HepG2 (cell line): ENCODE results near the gene KIAA1958. TPM values are rescaled to one million over a fixed set of nuclear protein-coding genes. Genes with fewer than 3 reads are reported as not detected.

ENCODE experiments used
- ATAC-seq: fragments of 200-7000 bp; cut with Tn5 transposase; 3 replicates; pipeline ENCODE4 v1.9.1; 2020; ENCODE audit warnings: mild to moderate bottlenecking, moderate library complexity
- BruUV-seq: library from RNA; stranded (reverse); fragments of 400-500 nt; replicated peaks from 2 replicates; lab custom pipeline; 2021; lab: Mats Ljungman, UMichigan
- CTCF ChIA-PET: fragments of 300-600 bp; formaldehyde crosslinking; extraction: SDS; loops from one replicate; lab custom pipeline; 2021; ENCODE audit warnings: low total read pairs, inconsistent platforms, low intra/inter-chr PET ratio; lab: Yijun Ruan, JAX
- POLR2A ChIA-PET: fragments of 350-600 bp; sonication (Branson Sonifier 250); formaldehyde crosslinking; loops from one replicate; lab custom pipeline; 2020; ENCODE audit warnings: antibody characterized with exemption, inconsistent platforms; lab: Yijun Ruan, JAX
- DNase-seq: peaks from one replicate; pipeline ENCODE4 v3.0.0-alpha.2; 2015; ENCODE audit warnings: low spot score
- FAIRE-seq: peaks from 3 replicates; lab custom pipeline; 2011; peaks lifted over from hg19 to GRCh38; lab: Jason Lieb, UNC
- H2AFZ ChIP-seq: one replicate; pipeline ENCODE4 v1.6.1; 2011; ENCODE audit warnings: low read length, inconsistent platforms
- H3K27ac ChIP-seq: fragments of 300-600 bp; 3 replicates; pipeline ENCODE4 v1.8.0; 2011; ENCODE audit warnings: mixed run types, mild to moderate bottlenecking, mixed read lengths, low read length, inconsistent platforms; ENCODE audit not compliant: insufficient read depth; ENCODE audit errors: extremely low read length
- H3K27me3 ChIP-seq, 2 experiments: fragments of 200-600 bp in 1 of 2; 2 replicates in 1 of 2; 3 replicates in 1 of 2; pipeline versions ENCODE4 v1.6.0 to v1.8.0; 2011; ENCODE audit warnings: low read length in 2 of 2, mild to moderate bottlenecking in 2 of 2, moderate library complexity in 2 of 2, inconsistent platforms in 1 of 2; ENCODE audit not compliant: insufficient read depth in 2 of 2, control insufficient read depth in 1 of 2
- H3K36me3 ChIP-seq, 2 experiments: fragments of 200-600 bp in 1 of 2; replicated peaks in 1 of 2; 2 replicates in 1 of 2; 3 replicates in 1 of 2; pipeline versions ENCODE4 v1.5.1 to v1.8.0; 2011; ENCODE audit warnings: low read length in 2 of 2, inconsistent platforms in 1 of 2; ENCODE audit not compliant: insufficient read depth in 2 of 2, control insufficient read depth in 1 of 2
- H3K4me1 ChIP-seq: 2 replicates; pipeline ENCODE4 v1.5.1; 2012; ENCODE audit warnings: low read length, inconsistent platforms; ENCODE audit not compliant: insufficient read depth
- H3K4me2 ChIP-seq: 2 replicates; pipeline ENCODE4 v1.6.0; 2011; ENCODE audit warnings: low read depth, low read length, inconsistent platforms
- H3K4me3 ChIP-seq, 3 experiments: fragments of 200-600 bp in 1 of 3; sonication (generic), shearing (Covaris generic) in 1 of 3; replicated peaks in 1 of 3; 2 replicates each; pipeline ENCODE4 v1.5.1; 2011 to 2016; ENCODE audit warnings: low read length in 3 of 3, inconsistent platforms in 2 of 3, low read depth in 2 of 3, mild to moderate bottlenecking in 2 of 3, control low read depth in 1 of 3, mixed read lengths in 1 of 3; ENCODE audit not compliant: insufficient read depth in 1 of 3
- H3K79me2 ChIP-seq: one replicate; pipeline ENCODE4 v1.6.1; 2011; ENCODE audit warnings: low read length, inconsistent platforms; ENCODE audit not compliant: insufficient read depth
- H3K9ac ChIP-seq: 2 replicates; pipeline ENCODE4 v1.6.0; 2011; ENCODE audit warnings: mild to moderate bottlenecking, low read depth, low read length, inconsistent platforms; ENCODE audit not compliant: insufficient read depth
- H3K9me3 ChIP-seq: 2 replicates; pipeline ENCODE4 v1.5.1; 2012; ENCODE audit warnings: mild to moderate bottlenecking, low read length
- H4K20me1 ChIP-seq: 2 replicates; pipeline ENCODE4 v1.6.0; 2011; ENCODE audit warnings: inconsistent platforms, mild to moderate bottlenecking, low read length, moderate library complexity; ENCODE audit not compliant: insufficient read depth
- BCL3 ChIP-seq: sonication (generic); formaldehyde crosslinking; IDR thresholded peaks from 2 replicates; pipeline ENCODE4 v1.5.1; 2020; ENCODE audit warnings: mild to moderate bottlenecking, missing genetic modification reagents, moderate library complexity
- CENPX ChIP-seq: sonication (generic); formaldehyde crosslinking; IDR thresholded peaks from 2 replicates; pipeline ENCODE4 v1.9.0; 2021; ENCODE audit warnings: mild to moderate bottlenecking, missing genetic modification reagents, moderate library complexity
- EEA1 ChIP-seq: sonication (generic); formaldehyde crosslinking; IDR thresholded peaks from 2 replicates; pipeline ENCODE4 v1.5.1; 2020; ENCODE audit warnings: mild to moderate bottlenecking, missing genetic modification reagents, borderline replicate concordance
- FOXM1 ChIP-seq: sonication (generic); formaldehyde crosslinking; IDR thresholded peaks from 2 replicates; pipeline ENCODE4 v1.5.0; 2020; ENCODE audit warnings: missing genetic modification reagents
- ISL2 ChIP-seq: sonication (generic); formaldehyde crosslinking; IDR thresholded peaks from 2 replicates; pipeline ENCODE4 v1.5.0; 2020; ENCODE audit warnings: missing genetic modification reagents
- MAFK ChIP-seq, 2 experiments: IDR thresholded peaks in 1 of 2; conservative IDR thresholded peaks in 1 of 2; 2 replicates each; pipeline ENCODE4 v1.6.1; 2011; ENCODE audit warnings: improper control_type of control experiment in 2 of 2, low read length in 2 of 2
- PRPF4 ChIP-seq: fragments of 200-400 bp; formaldehyde crosslinking; IDR thresholded peaks from 2 replicates; pipeline ENCODE4 v1.6.1; 2016; ENCODE audit warnings: low read length, low read depth; ENCODE audit not compliant: poor library complexity, severe bottlenecking
- RAD51 ChIP-seq: fragments of 450-650 bp; IDR thresholded peaks from 2 replicates; pipeline ENCODE4 v1.6.1; 2016; ENCODE audit warnings: borderline replicate concordance
- SMAD3 ChIP-seq: sonication (generic); formaldehyde crosslinking; IDR thresholded peaks from 2 replicates; pipeline ENCODE4 v1.4.0; 2020; ENCODE audit warnings: missing genetic modification reagents
- SMARCC2 ChIP-seq: fragments of 450-650 bp; IDR thresholded peaks from 2 replicates; pipeline ENCODE4 v1.6.1; 2017; ENCODE audit warnings: antibody characterized with exemption, mild to moderate bottlenecking
- SOX13 ChIP-seq, 3 experiments: fragments of 450-650 bp in 1 of 3; sonication (generic) in 1 of 3; formaldehyde crosslinking in 1 of 3; IDR thresholded peaks in 2 of 3; conservative IDR thresholded peaks in 1 of 3; 2 replicates each; pipeline versions ENCODE4 v1.5.0 to v1.6.1; 2016 to 2020; ENCODE audit warnings: antibody characterized with exemption in 1 of 3, mild to moderate bottlenecking in 1 of 3, missing compliant biosample characterization in 1 of 3, missing genetic modification reagents in 1 of 3, moderate library complexity in 1 of 3
- ZBTB37 ChIP-seq: sonication (generic); formaldehyde crosslinking; IDR thresholded peaks from 2 replicates; pipeline ENCODE4 v1.4.0; 2020; ENCODE audit warnings: mild to moderate bottlenecking, missing genetic modification reagents
- ZNF33B ChIP-seq: sonication (generic); formaldehyde crosslinking; IDR thresholded peaks from 2 replicates; pipeline ENCODE4 v1.5.1; 2020; ENCODE audit warnings: mild to moderate bottlenecking, missing genetic modification reagents
- ZNF34 ChIP-seq: sonication (generic); formaldehyde crosslinking; IDR thresholded peaks from 2 replicates; pipeline ENCODE4 v1.4.0; 2020; ENCODE audit warnings: mild to moderate bottlenecking, missing genetic modification reagents, borderline replicate concordance
- ZNF343 ChIP-seq: sonication (generic); formaldehyde crosslinking; IDR thresholded peaks from 2 replicates; pipeline ENCODE4 v1.4.0; 2020; ENCODE audit warnings: mild to moderate bottlenecking, missing genetic modification reagents
- ZNF788 ChIP-seq: sonication (generic); formaldehyde crosslinking; IDR thresholded peaks from 2 replicates; pipeline ENCODE4 v1.5.0; 2020; ENCODE audit warnings: mild to moderate bottlenecking, missing genetic modification reagents, borderline replicate concordance
- ZXDC ChIP-seq: sonication (generic); formaldehyde crosslinking; IDR thresholded peaks from 2 replicates; pipeline ENCODE4 v1.5.0; 2020; ENCODE audit warnings: mild to moderate bottlenecking, missing genetic modification reagents
- WGBS: methylation state at CpG from one replicate; pipeline ENCODE4 v1.1.6; 2017; ENCODE audit warnings: low lambda C conversion rate; 5-methylcytosine and 5-hydroxymethylcytosine counted together
- in situ Hi-C: cut with HindIII; loops from 2 replicates; pipeline ENCODE4 v1.10.0; 2017; ENCODE audit warnings: low pct_unique_long_range_greater_than_20kb; ENCODE audit not compliant: extremely low pct_ligation_motif_present
- intact Hi-C: fragments of 100-400 bp; cut with micrococcal nuclease; formaldehyde crosslinking; loops from one replicate; pipeline ENCODE4 v1.10.0; 2022; ENCODE audit not compliant: unreplicated experiment
- polyA plus RNA-seq, 8 experiments: library from polyadenylated mRNA; depleted of rRNA in 3 of 8; stranded (reverse) in 7 of 8; unstranded in 1 of 8; fragments of >200 nt; fragmentation: Illumina TruSeq in 4 of 8; extraction: Trizol in 4 of 8; gene quantifications; 2 replicates each; pipeline versions ENCODE4 v1.2.1 to v1.2.3, GENCODE V29; 2011 to 2016; ENCODE audit warnings: low read depth in 4 of 8, missing spikeins in 1 of 8, mixed read lengths in 1 of 8; ENCODE audit not compliant: insufficient read depth in 1 of 8
- total RNA-seq, 5 experiments: library from RNA; depleted of rRNA; stranded (reverse); fragments of >200 nt; fragmentation: Illumina TruSeq; extraction: Trizol; gene quantifications; 2 replicates each; pipeline ENCODE4 v1.2.3, GENCODE V29; 2016; ENCODE audit warnings: low read depth in 1 of 5
- TF ChIP-seq, protein P1 (sequence below): sonication (generic); formaldehyde crosslinking; IDR thresholded peaks from 2 replicates; pipeline ENCODE4 v1.5.0; 2020; ENCODE audit warnings: missing genetic modification reagents

Gene KIAA1958
- total and polyA plus RNA-seq, 2 of the 13 experiments (the other 11 are each of a cell fraction or from before 2014, with no cell fraction given), result 8.5 to 10.3 TPM

DNA sequence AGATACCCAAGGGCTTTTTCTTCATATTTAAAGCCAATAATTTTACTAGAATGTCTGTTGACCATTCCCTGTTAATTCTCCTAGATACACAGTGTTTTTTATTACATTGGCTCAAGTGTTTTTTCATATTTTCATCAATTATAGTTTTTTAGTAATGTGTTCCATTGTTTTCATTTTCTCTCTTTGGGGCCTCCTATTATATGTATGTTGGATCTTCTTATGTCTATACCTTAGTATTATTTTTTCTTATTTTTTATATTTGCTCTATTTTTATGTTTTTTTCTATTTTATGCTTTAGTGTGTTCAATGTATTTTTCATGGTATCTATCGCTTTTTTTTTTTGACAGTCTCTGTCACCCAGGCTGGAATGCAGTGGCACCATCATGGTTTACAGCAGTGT lies 7.5 kb downstream of the KIAA1958 start:
- intact Hi-C loops (no loop called here), in situ Hi-C loops (loop anchor here (25.0 kb wide), 1 partner anchor 218 kb away; the partner anchor contains the start of gene INIP)
- peaks cover 99% of the 10 kb centered on the region for H3K79me2 ChIP-seq
- H3K4me2 ChIP-seq, result no peak overlapping the region
- POLR2A ChIA-PET, result no interaction called here
- H3K4me3 ChIP-seq, result no peak overlapping the region
- no peaks in the 10 kb centered on the region for H3K27me3 ChIP-seq
- H3K4me1 ChIP-seq, result peaks cover 84% of the 10 kb centered on the region
- DNase-seq (no peak), ATAC-seq (no peak), FAIRE-seq (no peak)
- peaks cover 33% of the 10 kb centered on the region for H4K20me1 ChIP-seq
- 100% methylated on average over 1 of the region's 1 CpG for WGBS
- H3K9ac ChIP-seq, result no peak overlapping the region
- no TSS peak for BruUV-seq
- H2AFZ ChIP-seq, result no peak overlapping the region
- CTCF ChIA-PET, result no interaction called here
- no peak overlapping the region for H3K27ac ChIP-seq
- peaks cover 1 to 27% of the 10 kb centered on the region in 2 experiments for H3K36me3 ChIP-seq
- H3K9me3 ChIP-seq, result peaks cover 22% of the 10 kb centered on the region
- TF ChIP-seq ISL2 (CRISPR knock-in tag), result no peak
- TF ChIP-seq CENPX (CRISPR knock-in tag), result no peak
- TF ChIP-seq, protein P1, sequence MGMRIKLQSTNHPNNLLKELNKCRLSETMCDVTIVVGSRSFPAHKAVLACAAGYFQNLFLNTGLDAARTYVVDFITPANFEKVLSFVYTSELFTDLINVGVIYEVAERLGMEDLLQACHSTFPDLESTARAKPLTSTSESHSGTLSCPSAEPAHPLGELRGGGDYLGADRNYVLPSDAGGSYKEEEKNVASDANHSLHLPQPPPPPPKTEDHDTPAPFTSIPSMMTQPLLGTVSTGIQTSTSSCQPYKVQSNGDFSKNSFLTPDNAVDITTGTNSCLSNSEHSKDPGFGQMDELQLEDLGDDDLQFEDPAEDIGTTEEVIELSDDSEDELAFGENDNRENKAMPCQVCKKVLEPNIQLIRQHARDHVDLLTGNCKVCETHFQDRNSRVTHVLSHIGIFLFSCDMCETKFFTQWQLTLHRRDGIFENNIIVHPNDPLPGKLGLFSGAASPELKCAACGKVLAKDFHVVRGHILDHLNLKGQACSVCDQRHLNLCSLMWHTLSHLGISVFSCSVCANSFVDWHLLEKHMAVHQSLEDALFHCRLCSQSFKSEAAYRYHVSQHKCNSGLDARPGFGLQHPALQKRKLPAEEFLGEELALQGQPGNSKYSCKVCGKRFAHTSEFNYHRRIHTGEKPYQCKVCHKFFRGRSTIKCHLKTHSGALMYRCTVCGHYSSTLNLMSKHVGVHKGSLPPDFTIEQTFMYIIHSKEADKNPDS (CRISPR knock-in tag), result no peak
- TF ChIP-seq BCL3 (CRISPR knock-in tag), result no peak
- no peak for TF ChIP-seq SMAD3 (CRISPR knock-in tag)
- no peak for TF ChIP-seq PRPF4
- TF ChIP-seq FOXM1 (CRISPR knock-in tag), result no peak
- TF ChIP-seq ZBTB37 (CRISPR knock-in tag), result no peak
- TF ChIP-seq SOX13 (IDR thresholded peaks at IDR 0.05), result no peak
- TF ChIP-seq SOX13 (CRISPR knock-in tag; conservative IDR thresholded peaks at IDR 0.05 in 1 of 2, IDR thresholded peaks at IDR 0.05 in 1 of 2), result no peak
- no peak for TF ChIP-seq ZNF343 (CRISPR knock-in tag)
- TF ChIP-seq MAFK (conservative IDR thresholded peaks at IDR 0.05 in 1 of 2, IDR thresholded peaks at IDR 0.05 in 1 of 2; ENCODE audit: low read length in 2 of 2), result no peak
- no peak for TF ChIP-seq ZNF788
- no peak for TF ChIP-seq ZXDC (CRISPR knock-in tag)
- TF ChIP-seq ZNF34 (CRISPR knock-in tag), result no peak
- TF ChIP-seq RAD51, result no peak
- TF ChIP-seq ZNF33B (CRISPR knock-in tag), result no peak
- TF ChIP-seq SMARCC2, result no peak
- no peak for TF ChIP-seq EEA1
